ENCODE measurements around the gene IDS. TPM values are rescaled to one million over a fixed set of nuclear protein-coding genes. Genes with fewer than 3 reads are reported as not detected.

The IDS gene
- total RNA-seq, 1 experiment from 2014 or later = 29.9 TPM

DNA sequence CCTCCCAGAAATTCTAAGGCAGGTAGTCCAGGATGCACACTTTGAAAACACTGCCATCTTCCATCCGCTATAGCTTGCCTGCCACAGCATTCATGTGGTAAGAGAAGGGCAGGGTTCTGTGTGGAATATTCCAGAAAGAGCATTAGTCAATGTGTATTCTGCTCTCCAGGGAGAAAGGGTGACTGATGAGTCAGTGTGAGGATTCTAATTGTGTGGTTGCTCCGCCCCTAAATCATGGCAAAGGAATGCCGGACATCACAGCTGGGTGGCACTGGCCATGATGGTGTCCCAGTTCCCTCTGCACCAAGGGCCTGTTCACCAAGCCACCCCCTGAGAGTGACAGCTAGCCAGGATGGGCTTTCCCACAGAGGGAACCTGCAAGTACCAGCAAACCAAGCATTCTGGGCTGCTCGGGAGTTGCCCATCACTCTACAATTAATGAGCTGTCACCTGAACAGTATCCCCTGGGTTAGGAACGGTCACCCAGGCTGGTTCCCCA, 9.5 kb downstream of the IDS start:
- ChIA-PET POLR2A (interaction anchor here (0.6 to 2.7 kb wide), 2 partner anchors 9 to 1661 kb away, joined by 4 to 12 read pairs; partner anchors contain the start of gene IDS), CTCF (interaction anchor here (0.6 to 0.9 kb wide), 3 partner anchors 9 to 871 kb away, joined by 3 to 4 read pairs (median 3); no protein-coding TSS in a partner anchor)
- TF ChIP-seq, protein P1, sequence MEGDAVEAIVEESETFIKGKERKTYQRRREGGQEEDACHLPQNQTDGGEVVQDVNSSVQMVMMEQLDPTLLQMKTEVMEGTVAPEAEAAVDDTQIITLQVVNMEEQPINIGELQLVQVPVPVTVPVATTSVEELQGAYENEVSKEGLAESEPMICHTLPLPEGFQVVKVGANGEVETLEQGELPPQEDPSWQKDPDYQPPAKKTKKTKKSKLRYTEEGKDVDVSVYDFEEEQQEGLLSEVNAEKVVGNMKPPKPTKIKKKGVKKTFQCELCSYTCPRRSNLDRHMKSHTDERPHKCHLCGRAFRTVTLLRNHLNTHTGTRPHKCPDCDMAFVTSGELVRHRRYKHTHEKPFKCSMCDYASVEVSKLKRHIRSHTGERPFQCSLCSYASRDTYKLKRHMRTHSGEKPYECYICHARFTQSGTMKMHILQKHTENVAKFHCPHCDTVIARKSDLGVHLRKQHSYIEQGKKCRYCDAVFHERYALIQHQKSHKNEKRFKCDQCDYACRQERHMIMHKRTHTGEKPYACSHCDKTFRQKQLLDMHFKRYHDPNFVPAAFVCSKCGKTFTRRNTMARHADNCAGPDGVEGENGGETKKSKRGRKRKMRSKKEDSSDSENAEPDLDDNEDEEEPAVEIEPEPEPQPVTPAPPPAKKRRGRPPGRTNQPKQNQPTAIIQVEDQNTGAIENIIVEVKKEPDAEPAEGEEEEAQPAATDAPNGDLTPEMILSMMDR (IDR thresholded peaks at IDR 0.05; ENCODE audit: unreplicated experiment) = no peak
- no peak overlapping the region for H3K4me3 Mint-ChIP-seq (ENCODE audit: unreplicated experiment)
- intact Hi-C loops (cut with micrococcal nuclease) = no loop called here
- peaks cover 38% of the 10 kb centered on the region for H3K36me3 Mint-ChIP-seq (ENCODE audit: insufficient read depth, unreplicated experiment)
- no peaks in the 10 kb centered on the region for H3K27me3 Mint-ChIP-seq (ENCODE audit: insufficient read depth, unreplicated experiment)
- peaks cover 16% of the 10 kb centered on the region for H3K4me1 Mint-ChIP-seq (ENCODE audit: insufficient read depth, unreplicated experiment)
- H3K27ac Mint-ChIP-seq (ENCODE audit: low read depth, unreplicated experiment) = peak overlapping the region; percentile 42
- H3K9me3 Mint-ChIP-seq (ENCODE audit: unreplicated experiment) = no peaks in the 10 kb centered on the region
- no TSS peak for BruUV-seq (replicated peaks)
- peak; percentile 85 for DNase-seq (ENCODE audit: unreplicated experiment)

DNA sequence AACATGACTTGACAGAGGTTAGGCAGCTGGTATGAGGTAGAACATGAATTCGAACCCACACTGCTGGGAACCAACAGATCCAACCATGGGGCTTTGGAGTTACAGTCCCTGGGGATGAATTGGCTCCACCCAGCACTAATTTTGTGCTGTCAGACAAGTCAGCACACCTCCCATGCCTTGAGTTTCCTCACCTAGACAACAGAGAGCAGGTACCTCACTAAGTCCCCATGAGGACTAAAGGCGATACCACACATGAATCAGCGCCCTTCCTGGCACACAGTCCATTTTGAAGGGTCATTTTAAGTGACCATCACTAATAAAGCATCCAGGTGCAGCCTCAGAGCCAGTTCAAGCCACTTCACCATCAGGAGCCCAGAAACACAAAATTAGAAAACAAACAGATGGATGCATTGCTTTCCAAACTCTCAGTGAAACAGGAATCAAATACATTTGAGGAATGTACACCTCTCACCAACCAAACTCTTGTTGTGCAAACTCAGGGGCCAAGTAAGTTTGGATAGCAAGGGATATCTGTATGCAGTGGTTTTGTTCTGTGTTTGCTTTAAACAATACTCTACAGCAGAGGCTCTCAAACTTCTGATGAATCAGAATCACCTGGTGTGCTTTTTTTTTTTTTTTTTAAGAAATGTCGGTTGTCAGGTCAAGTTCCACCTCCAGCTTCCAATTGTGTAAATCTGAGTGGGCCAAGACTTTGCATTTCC, 10.1 kb downstream of the IDS start:
- no peak overlapping the region for H3K4me3 Mint-ChIP-seq (ENCODE audit: unreplicated experiment)
- intact Hi-C loops (cut with micrococcal nuclease) = no loop called here
- no peaks in the 10 kb centered on the region for H3K27me3 Mint-ChIP-seq (ENCODE audit: insufficient read depth, unreplicated experiment)
- no TSS peak for BruUV-seq (replicated peaks)
- peaks cover 16% of the 10 kb centered on the region for H3K4me1 Mint-ChIP-seq (ENCODE audit: insufficient read depth, unreplicated experiment)
- H3K27ac Mint-ChIP-seq (ENCODE audit: low read depth, unreplicated experiment) = peak overlapping the region; percentile 42
- TF ChIP-seq, protein P1 (IDR thresholded peaks at IDR 0.05; ENCODE audit: unreplicated experiment) = no peak
- DNase-seq (ENCODE audit: unreplicated experiment) = no peak
- H3K9me3 Mint-ChIP-seq (ENCODE audit: unreplicated experiment) = no peaks in the 10 kb centered on the region
- ChIA-PET CTCF (interaction anchor here (0.6 to 0.9 kb wide), 3 partner anchors 9 to 872 kb away, joined by 3 to 4 read pairs (median 3); no protein-coding TSS in a partner anchor), POLR2A (interaction anchor here (0.6 to 2.7 kb wide), 2 partner anchors 10 to 1660 kb away, joined by 4 to 12 read pairs; partner anchors contain the start of gene IDS)
- peaks cover 36% of the 10 kb centered on the region for H3K36me3 Mint-ChIP-seq (ENCODE audit: insufficient read depth, unreplicated experiment)

DNA sequence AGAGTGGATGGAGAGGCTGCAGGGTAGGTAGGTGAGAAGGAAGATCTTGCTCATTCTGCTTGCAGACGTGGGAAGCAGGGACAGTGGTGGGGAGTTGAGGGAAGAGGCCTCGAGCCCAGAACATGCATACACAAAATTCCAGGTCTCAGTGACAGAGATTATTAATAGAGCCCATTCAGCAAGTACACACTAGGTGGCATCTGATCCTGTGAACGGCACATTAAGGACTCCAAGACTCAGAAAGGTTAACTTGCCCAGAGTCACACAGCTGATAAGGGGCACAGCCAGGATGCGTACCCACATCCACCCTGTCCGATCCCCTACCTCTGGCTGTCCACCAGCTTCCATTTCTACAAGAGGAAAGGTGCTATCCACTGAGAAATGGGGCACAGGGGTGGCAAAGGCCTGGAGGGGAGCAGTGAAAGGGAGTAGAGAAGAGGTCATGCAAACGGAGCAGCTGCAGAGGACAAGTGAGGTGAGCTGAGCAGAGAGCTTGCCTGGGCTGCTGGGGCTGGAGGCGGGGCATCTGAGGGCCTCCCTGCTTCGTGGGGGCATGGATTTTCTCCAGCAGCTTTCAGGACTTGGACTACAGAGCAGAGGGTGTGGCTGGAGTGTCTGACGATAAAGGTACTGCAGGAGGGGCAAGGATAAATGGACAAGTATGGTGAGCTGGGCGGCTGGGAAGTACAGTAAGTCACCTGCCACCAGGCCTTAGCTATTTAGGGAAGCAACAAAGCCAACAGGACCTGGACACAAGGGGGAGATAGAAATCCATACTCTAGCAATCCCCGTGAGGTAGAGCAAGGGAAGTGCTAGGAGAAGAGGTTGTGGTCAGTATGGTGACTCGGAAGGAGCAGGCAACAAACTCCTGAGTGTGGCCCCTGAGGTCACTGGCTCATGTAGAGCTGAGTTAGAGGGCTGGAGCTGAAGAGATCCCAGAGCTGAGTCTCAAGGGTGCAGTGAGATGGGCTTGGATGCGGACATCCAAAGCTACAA, 11.2 kb downstream of the IDS start:
- Mint-ChIP-seq H3K27me3 (ENCODE audit: insufficient read depth, unreplicated experiment) (no peaks in the 10 kb centered on the region), H3K36me3 (ENCODE audit: insufficient read depth, unreplicated experiment) (peaks cover 37% of the 10 kb centered on the region), H3K4me1 (ENCODE audit: insufficient read depth, unreplicated experiment) (peaks cover 16% of the 10 kb centered on the region), H3K9me3 (ENCODE audit: unreplicated experiment) (no peaks in the 10 kb centered on the region), H3K27ac (ENCODE audit: low read depth, unreplicated experiment) (no peak overlapping the region), H3K4me3 (ENCODE audit: unreplicated experiment) (no peak overlapping the region)
- intact Hi-C loops (cut with micrococcal nuclease) = no loop called here
- no TSS peak for BruUV-seq (replicated peaks)
- ChIA-PET POLR2A (interaction anchor here (2.7 kb wide), 1 partner anchor 11 kb away, joined by 12 read pairs; the partner anchor contains the start of gene IDS), CTCF (no interaction called here)
- TF ChIP-seq, protein P1 (IDR thresholded peaks at IDR 0.05; ENCODE audit: unreplicated experiment) = no peak
- no peak for DNase-seq (ENCODE audit: unreplicated experiment)

All from MCF 10A (cell line).